ENCODE measurements around the gene TRMT61B. TPM values are rescaled to one million over a fixed set of nuclear protein-coding genes. Genes with fewer than 3 reads are reported as not detected.
A peak's percentile ranks its signal among the peaks of the same experiment; 100 is the strongest.

TRMT61B gene
- total and polyA plus RNA-seq, 9 of the 15 experiments (the other 6 are each of a cell fraction or from before 2014, with no cell fraction given): 13.2 to 28.3 (median 19.5) TPM

DNA sequence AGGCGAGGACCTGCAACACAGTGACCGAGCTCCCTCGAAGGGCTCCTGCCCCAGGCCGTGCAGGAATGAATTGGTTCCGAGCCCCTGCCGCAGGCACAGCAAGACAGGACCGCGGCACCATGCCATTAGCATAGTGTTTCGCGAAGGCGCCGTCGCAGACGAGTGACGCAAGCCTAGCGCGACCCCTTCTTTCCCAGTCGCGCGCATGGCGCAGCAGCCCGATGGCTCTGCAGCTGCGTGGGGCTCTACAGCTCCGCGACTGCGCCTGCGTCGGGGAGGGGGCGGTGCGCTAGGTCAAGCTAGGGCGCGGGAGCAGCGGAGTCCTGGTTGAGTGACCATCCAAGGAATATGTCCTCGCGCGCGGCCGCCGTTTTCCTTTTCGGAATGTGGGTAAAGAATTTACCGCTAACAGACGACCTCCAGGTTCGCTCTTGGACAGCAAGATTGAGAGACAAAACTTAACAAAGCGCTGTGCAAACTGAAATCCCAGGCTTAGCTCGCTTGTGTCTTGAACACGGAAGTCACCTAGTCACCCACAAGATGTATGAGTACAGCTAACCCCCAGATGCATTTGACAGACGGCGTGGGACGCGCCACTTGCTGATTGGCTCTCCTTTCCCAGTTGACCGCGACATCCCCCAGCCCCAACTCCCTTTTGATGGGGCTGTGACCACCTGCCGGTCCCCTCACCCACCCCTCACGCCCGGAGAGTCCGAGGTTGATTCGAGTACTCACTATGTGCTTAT is at the start of gene TRMT61B (continued):
- TF ChIP-seq UBTF (IDR thresholded peaks at IDR 0.05; ENCODE audit: borderline replicate concordance in 1 of 2, low read depth in 2 of 2, low read length in 2 of 2) (0 out of 4 replicates have a peak, but pooled peaks of 1 of the 2 experiments have one; percentile 58), MLX (CRISPR knock-in tag; conservative IDR thresholded peaks at IDR 0.05) (no peak), TCF7 (IDR thresholded peaks at IDR 0.05; ENCODE audit: borderline replicate concordance) (peak; percentile 76), HDAC1 (IDR thresholded peaks at IDR 0.05) (peak in 1 of 2 experiments; percentile 93; a peak in 2 of 4 replicates), EWSR1 (IDR thresholded peaks at IDR 0.05; ENCODE audit: borderline replicate concordance, low read depth, partially characterized antibody) (no peak), ID3 (CRISPR knock-in tag; IDR thresholded peaks at IDR 0.05) (no peak), ID3 (tag; IDR thresholded peaks at IDR 0.05) (0 out of 2 replicates have a peak, but pooled peaks have one; percentile 28), BRD4 (IDR thresholded peaks at IDR 0.05) (no peak), TCF7L2 (IDR thresholded peaks at IDR 0.05; ENCODE audit: low read depth, low read length) (peak; percentile 41; the same call in 1 of the 2 replicates), ESRRA (IDR thresholded peaks at IDR 0.05; ENCODE audit: borderline replicate concordance, low read depth) (peak; percentile 73), ZKSCAN1 (IDR thresholded peaks at IDR 0.05; ENCODE audit: low read depth, low read length) (peak; percentile 92), FOXJ2 (tag; IDR thresholded peaks at IDR 0.05) (no peak), XRCC5 (IDR thresholded peaks at IDR 0.05; ENCODE audit: low read depth, low read length) (no peak), ZNF592 (IDR thresholded peaks at IDR 0.05) (no peak), MYBL2 (IDR thresholded peaks at IDR 0.05; ENCODE audit: low read depth) (no peak), MYBL2 (CRISPR knock-in tag; IDR thresholded peaks at IDR 0.05; ENCODE audit: borderline replicate concordance) (no peak), TBL1XR1 (IDR thresholded peaks at IDR 0.05; ENCODE audit: low read length in 2 of 2) (peak in 1 of 2 experiments; percentile 99; a peak in 3 of 4 replicates), TAF1 (IDR thresholded peaks at IDR 0.05; ENCODE audit: control insufficient read depth, extremely low read depth, insufficient read depth, low read length, severe bottlenecking) (peak; percentile 87), PHF8 (IDR thresholded peaks at IDR 0.05; ENCODE audit: borderline replicate concordance, low read length) (peak; percentile 97)
